ENCODE data around the gene STK25.

DNA sequence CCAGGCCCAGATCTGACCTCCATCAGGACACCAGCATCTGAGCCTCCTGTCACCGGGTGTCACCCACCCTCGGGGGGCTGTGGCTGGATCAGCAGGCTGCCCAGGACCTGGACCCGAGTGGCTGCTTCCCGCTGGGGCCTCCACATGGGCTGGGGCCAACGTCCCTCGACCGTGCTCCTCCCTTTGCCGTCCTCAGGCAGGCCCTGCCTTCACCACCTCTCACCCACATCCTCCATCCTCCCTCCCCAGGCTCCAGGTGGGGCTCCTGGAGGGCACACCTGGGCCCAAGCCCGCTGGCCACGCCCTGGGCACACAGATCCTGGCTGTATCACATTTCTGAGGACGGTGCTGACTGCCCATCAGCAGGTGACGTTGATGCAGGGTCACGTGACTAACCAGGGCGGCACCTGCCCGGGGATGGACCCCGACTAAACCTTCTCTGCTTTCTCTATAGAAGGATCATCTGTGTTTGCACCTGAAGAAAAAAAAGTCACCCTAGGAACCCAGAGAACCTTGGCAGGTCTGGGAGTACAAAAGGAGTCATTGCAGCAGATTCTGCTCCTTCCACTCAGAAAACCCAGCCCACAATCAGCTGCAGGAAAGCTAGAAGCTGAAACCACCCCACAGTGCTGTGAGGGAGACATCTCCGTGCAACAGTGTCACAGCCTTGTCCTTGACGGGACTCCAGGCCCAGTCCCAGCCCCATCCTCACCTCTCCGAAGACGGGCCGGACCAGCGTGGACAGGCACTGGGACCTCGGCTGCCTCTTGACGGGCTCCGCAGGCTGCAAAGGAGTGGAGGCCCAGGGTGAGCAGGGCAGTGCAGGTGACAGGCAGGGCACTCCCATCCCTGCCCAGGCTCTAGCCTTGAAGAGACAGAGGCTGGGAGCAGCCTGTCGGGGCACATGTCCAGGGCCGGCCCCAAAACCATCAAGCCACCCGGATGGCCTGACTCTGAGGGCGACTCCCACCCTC is 11.2 kb downstream of the STK25 start:
- TF ChIP-seq GATA3 (IDR thresholded peaks at IDR 0.05; ENCODE audit: low read depth, low read length) (no peak), GATA2 (IDR thresholded peaks at IDR 0.05; ENCODE audit: low read depth, low read length) (no peak)
